ENCODE data around the gene BTBD10. TPM values are rescaled to one million over a fixed set of nuclear protein-coding genes. Genes with fewer than 3 reads are reported as not detected.
"Not testable (repeated sequence)": the region's sequence is repeated elsewhere in the genome, so short reads cannot be mapped to it uniquely, and the experiment has no call there.

The BTBD10 gene
- total and polyA plus RNA-seq, 2 experiments from 2014 or later: 21.3 to 44.1 TPM

DNA sequence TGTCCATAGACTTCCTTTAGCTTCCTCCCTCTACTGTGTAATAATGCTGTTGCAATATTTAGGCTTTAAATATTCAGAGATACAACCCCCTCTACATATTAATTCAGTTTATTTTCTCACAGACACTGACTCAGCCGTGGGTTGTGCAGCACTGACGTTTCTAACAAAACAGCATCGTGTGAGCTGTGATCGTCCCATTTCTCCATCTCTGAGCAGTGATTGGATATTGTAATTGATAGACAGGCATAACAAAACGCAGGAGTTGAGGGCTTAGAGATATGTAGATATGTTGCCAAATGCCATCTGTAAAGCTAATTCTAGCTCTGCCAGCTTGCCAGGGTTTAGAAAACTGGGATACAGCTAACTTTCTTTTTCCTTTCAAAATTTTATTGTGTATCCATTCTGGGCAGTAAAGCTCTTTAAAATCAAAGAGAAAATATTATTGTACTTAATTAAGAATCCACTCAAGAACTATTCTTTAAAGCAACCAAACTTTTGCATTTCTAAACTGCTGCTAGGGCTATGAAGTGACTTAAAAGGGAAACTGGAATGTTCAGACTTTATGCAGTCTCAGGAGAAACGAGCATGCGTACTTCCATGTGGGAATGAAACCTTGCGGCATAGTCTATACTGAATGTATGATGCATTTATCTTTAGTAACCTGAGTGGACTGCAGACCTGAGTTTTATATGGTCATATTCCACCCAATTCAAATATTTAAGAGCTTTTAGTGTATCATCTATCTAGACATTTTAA lies 22.7 kb downstream of the BTBD10 start:
- Histone ChIP-seq H2AFZ (no peak overlapping the region), H3K79me2 (peaks cover 19% of the 10 kb centered on the region), H3K27me3 (no peaks in the 10 kb centered on the region), H3K9me2 (replicated peaks; ENCODE audit: insufficient read depth) (no peaks in the 10 kb centered on the region), H4K20me1 (ENCODE audit: insufficient read depth, poor library complexity, severe bottlenecking) (no peaks in the 10 kb centered on the region), H3K4me1 (ENCODE audit: insufficient read depth) (no peaks in the 10 kb centered on the region), H3K4me2 (peak overlapping the region; percentile 29), H3K4me3 (no peak overlapping the region), H3K9me3 (ENCODE audit: low read depth) (no peaks in the 10 kb centered on the region), H3K27ac (no peak overlapping the region), H3K36me3 (replicated peaks; ENCODE audit: insufficient read depth, low read depth) (no peaks in the 10 kb centered on the region)
- TF ChIP-seq, protein P1, sequence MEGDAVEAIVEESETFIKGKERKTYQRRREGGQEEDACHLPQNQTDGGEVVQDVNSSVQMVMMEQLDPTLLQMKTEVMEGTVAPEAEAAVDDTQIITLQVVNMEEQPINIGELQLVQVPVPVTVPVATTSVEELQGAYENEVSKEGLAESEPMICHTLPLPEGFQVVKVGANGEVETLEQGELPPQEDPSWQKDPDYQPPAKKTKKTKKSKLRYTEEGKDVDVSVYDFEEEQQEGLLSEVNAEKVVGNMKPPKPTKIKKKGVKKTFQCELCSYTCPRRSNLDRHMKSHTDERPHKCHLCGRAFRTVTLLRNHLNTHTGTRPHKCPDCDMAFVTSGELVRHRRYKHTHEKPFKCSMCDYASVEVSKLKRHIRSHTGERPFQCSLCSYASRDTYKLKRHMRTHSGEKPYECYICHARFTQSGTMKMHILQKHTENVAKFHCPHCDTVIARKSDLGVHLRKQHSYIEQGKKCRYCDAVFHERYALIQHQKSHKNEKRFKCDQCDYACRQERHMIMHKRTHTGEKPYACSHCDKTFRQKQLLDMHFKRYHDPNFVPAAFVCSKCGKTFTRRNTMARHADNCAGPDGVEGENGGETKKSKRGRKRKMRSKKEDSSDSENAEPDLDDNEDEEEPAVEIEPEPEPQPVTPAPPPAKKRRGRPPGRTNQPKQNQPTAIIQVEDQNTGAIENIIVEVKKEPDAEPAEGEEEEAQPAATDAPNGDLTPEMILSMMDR (IDR thresholded peaks at IDR 0.05; ENCODE audit: poor library complexity): no peak
- TF ChIP-seq EZH2 (IDR thresholded peaks at IDR 0.05; ENCODE audit: borderline replicate concordance) (no peak), EZH2phosphoT487 (IDR thresholded peaks at IDR 0.05; ENCODE audit: low read depth, severe bottlenecking, unreplicated experiment) (no peak)
- DNase-seq (ENCODE audit: low spot score): peak; percentile 34
- WGBS (ENCODE audit: low lambda C conversion rate, missing lambda C conversion rate): 48% methylated on average over 8 of the region's 8 CpGs

DNA sequence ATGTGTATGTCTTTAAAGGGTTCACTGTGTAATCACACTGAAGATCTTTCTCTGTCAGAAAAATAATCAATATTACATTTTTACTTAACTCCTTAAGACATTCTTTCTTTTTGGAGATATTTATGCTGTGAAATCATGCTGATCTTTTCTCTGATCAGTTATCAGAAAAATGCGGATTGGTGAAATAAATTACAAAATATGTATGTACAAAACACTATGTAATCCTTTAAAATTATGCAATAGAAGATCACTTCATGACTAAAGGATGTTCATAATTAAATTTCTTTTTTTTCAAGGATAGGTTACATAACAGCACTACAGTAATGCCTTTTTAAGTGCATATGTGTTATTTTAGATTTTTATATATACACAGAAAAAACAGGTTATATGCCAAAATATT lies 24.7 kb downstream of the BTBD10 start:
- no peak overlapping the region for H2AFZ ChIP-seq
- H3K36me3 ChIP-seq (replicated peaks; ENCODE audit: insufficient read depth, low read depth): no peaks in the 10 kb centered on the region
- no peak overlapping the region for H3K4me2 ChIP-seq
- peaks cover 6% of the 10 kb centered on the region for H3K79me2 ChIP-seq
- H3K27me3 ChIP-seq: no peaks in the 10 kb centered on the region
- 95% methylated on average over 1 of the region's 1 CpG for WGBS (ENCODE audit: low lambda C conversion rate, missing lambda C conversion rate)
- no peaks in the 10 kb centered on the region for H3K4me1 ChIP-seq (ENCODE audit: insufficient read depth)
- H3K9me3 ChIP-seq (ENCODE audit: low read depth): no peaks in the 10 kb centered on the region
- H3K4me3 ChIP-seq: no peak overlapping the region
- H3K9me2 ChIP-seq (replicated peaks; ENCODE audit: insufficient read depth): no peaks in the 10 kb centered on the region
- no peak for DNase-seq (ENCODE audit: low spot score)
- H3K27ac ChIP-seq: no peak overlapping the region
- H4K20me1 ChIP-seq (ENCODE audit: insufficient read depth, poor library complexity, severe bottlenecking): no peaks in the 10 kb centered on the region
- TF ChIP-seq, protein P1 (IDR thresholded peaks at IDR 0.05; ENCODE audit: poor library complexity): no peak
- no peak for TF ChIP-seq EZH2phosphoT487 (IDR thresholded peaks at IDR 0.05; ENCODE audit: low read depth, severe bottlenecking, unreplicated experiment)
- TF ChIP-seq EZH2 (IDR thresholded peaks at IDR 0.05; ENCODE audit: borderline replicate concordance): no peak

DNA sequence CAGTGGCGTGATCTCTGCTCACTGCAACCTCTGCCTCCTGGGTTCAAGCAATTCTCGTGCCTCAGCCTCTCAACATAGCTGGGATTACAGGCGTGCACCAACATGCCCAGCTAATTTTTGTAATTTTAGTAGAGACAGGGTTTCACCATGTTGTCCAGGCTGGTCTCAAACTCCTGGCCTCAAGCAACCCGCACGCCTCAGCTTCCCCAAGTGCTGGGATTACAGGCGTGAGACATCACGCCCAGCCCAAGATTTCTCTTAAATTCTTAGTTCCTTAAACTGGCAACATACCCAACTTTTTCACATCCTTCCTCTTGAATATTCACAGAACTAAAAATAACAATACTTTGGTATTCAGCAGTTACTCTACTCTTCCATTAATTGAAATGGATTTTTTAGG lies 26.2 kb downstream of the BTBD10 start:
- WGBS (ENCODE audit: low lambda C conversion rate, missing lambda C conversion rate): 97% methylated on average over 7 of the region's 7 CpGs
- H3K4me1 ChIP-seq (ENCODE audit: insufficient read depth); H3K79me2 ChIP-seq; H3K4me3 ChIP-seq; DNase-seq (ENCODE audit: low spot score); H3K9me3 ChIP-seq (ENCODE audit: low read depth); H3K4me2 ChIP-seq; H3K36me3 ChIP-seq (replicated peaks; ENCODE audit: insufficient read depth, low read depth); H3K9me2 ChIP-seq (replicated peaks; ENCODE audit: insufficient read depth); H3K27ac ChIP-seq; H2AFZ ChIP-seq; H3K27me3 ChIP-seq; H4K20me1 ChIP-seq (ENCODE audit: insufficient read depth, poor library complexity, severe bottlenecking): not testable (repeated sequence)

DNA sequence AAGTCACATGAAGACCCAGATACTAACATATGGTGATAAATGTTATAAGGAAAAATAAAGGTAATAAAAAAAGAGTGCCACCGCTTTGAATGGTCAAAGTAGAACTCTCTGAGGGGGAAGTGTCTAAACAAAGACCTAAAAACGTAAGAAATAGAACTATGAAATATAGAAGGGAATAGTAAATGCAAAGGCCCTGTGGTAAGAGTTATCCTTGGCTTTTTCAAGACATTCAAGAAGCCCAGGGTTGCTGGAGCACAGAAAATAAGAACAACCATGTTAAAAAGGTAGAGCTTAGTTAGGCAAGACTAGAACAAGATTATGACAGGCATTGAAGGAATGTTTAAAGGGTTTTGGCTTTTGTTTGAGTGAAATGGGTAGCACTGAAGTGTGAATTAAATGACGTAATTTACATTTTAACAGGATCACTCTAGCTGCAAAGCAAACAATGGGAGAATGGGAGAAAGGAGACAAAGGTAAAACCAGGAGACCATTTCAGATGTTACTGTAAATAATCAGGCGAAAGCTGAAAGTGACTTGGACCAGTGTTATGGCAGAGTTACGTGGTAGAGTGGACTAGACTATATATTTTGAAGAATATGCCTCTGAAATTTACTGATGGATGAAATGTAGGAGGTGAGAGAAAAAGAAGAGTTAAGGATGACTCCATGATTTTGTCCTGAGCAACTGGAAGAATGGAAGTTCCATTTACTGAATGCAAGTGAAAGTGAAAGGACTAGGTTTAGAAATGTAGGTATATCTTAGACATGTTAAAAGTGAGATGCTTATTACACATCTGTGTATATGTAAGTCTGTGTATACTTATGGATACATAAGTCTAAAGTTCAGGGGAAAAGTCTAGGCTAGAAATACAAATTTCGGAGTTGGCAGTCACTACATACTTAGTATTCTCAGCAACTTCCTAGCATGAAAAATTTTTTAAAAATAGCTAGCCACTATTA lies 28.5 kb downstream of the BTBD10 start:
- H3K9me3 ChIP-seq (ENCODE audit: low read depth): no peaks in the 10 kb centered on the region
- DNase-seq (ENCODE audit: low spot score): no peak
- H3K27me3 ChIP-seq: no peaks in the 10 kb centered on the region
- H2AFZ ChIP-seq: no peak overlapping the region
- no peaks in the 10 kb centered on the region for H3K4me1 ChIP-seq (ENCODE audit: insufficient read depth)
- H3K27ac ChIP-seq: no peak overlapping the region
- 86% methylated on average over 6 of the region's 6 CpGs for WGBS (ENCODE audit: low lambda C conversion rate, missing lambda C conversion rate)
- H4K20me1 ChIP-seq (ENCODE audit: insufficient read depth, poor library complexity, severe bottlenecking): no peaks in the 10 kb centered on the region
- no peaks in the 10 kb centered on the region for H3K9me2 ChIP-seq (replicated peaks; ENCODE audit: insufficient read depth)
- H3K36me3 ChIP-seq (replicated peaks; ENCODE audit: insufficient read depth, low read depth): no peaks in the 10 kb centered on the region
- TF ChIP-seq EZH2phosphoT487 (IDR thresholded peaks at IDR 0.05; ENCODE audit: low read depth, severe bottlenecking, unreplicated experiment) (no peak), EZH2 (IDR thresholded peaks at IDR 0.05; ENCODE audit: borderline replicate concordance) (no peak)
- TF ChIP-seq, protein P1 (IDR thresholded peaks at IDR 0.05; ENCODE audit: poor library complexity): no peak
- no peak overlapping the region for H3K4me3 ChIP-seq
- H3K79me2 ChIP-seq: peaks cover 7% of the 10 kb centered on the region
- no peak overlapping the region for H3K4me2 ChIP-seq
